Stomach (tissue), 4 donors: ENCODE results near the gene C2CD2L.

Experiments used
- EP300 ChIP-seq: sonication (generic); formaldehyde crosslinking; IDR thresholded peaks from one replicate; pipeline ENCODE4 v1.6.1; 2017; ENCODE audit warnings: antibody characterized with exemption
- POLR2A ChIP-seq, 4 donors: fragments of 450-650 bp; IDR thresholded peaks; one replicate each; pipeline ENCODE4 v1.6.1; 2016; ENCODE audit warnings: antibody characterized with exemption in 4 of 4, control low read depth in 2 of 4, mild to moderate bottlenecking in 1 of 4, moderate library complexity in 1 of 4
- TF ChIP-seq, protein P1 (sequence below), 7 experiments: fragments of 450-650 bp in 4 of 7; fragments of 200-600 bp in 3 of 7; sonication (generic) in 3 of 7; IDR thresholded peaks; one replicate each; pipeline ENCODE4 v1.5.1; 2016 to 2019; ENCODE audit warnings: antibody characterized with exemption in 7 of 7, control low read depth in 2 of 7, mild to moderate bottlenecking in 1 of 7

DNA sequence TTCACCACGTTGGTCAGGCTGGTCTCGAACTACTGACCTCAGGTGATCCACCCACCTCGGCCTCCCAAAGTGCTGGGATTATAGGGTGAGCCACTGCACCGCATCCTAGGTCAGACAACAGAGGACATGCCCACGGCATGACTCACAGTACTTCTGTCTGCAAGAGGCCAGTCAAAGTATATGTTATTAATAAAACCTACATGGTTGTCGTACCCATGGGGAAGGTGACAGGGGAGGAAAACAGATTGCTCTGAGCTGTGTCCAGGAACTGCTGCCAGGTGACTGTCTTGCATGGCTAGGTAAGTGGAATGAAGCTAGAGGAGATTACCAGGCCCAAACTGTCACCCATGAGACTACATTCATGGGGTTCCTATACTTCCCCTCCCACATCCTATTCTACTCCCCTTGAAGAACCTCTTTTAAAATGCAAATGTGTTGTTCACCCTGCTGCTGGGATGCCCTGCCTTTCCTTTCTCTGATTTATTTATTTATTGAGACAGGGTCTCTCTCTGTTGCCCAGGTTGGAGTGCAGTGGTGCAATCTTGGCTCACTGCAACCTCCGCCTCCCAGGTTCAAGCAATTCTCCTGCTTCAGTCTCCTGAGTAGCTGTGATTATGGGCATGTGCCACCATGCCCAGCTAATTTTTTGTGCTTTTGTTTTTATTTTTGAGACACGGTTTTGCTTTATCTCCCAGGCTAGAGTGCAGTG is 59.4 kb downstream of the C2CD2L start:
- TF ChIP-seq POLR2A (IDR thresholded peaks at IDR 0.05), result no peak
- TF ChIP-seq EP300, result no peak
- TF ChIP-seq, protein P1, sequence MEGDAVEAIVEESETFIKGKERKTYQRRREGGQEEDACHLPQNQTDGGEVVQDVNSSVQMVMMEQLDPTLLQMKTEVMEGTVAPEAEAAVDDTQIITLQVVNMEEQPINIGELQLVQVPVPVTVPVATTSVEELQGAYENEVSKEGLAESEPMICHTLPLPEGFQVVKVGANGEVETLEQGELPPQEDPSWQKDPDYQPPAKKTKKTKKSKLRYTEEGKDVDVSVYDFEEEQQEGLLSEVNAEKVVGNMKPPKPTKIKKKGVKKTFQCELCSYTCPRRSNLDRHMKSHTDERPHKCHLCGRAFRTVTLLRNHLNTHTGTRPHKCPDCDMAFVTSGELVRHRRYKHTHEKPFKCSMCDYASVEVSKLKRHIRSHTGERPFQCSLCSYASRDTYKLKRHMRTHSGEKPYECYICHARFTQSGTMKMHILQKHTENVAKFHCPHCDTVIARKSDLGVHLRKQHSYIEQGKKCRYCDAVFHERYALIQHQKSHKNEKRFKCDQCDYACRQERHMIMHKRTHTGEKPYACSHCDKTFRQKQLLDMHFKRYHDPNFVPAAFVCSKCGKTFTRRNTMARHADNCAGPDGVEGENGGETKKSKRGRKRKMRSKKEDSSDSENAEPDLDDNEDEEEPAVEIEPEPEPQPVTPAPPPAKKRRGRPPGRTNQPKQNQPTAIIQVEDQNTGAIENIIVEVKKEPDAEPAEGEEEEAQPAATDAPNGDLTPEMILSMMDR (IDR thresholded peaks at IDR 0.05), result no peak
